Endodermal cell (in vitro differentiated cells): ENCODE measurements around the gene SORCS1. TPM values are rescaled to one million over a fixed set of nuclear protein-coding genes. Genes with fewer than 3 reads are reported as not detected.

Experiments used
- DNase-seq: peaks from one replicate; pipeline ENCODE4 v3.0.0-alpha.2; 2017
- H3K27ac ChIP-seq: 2 replicates; pipeline ENCODE4 v1.5.1; 2013; ENCODE audit warnings: mild to moderate bottlenecking, low read depth, low read length, moderate library complexity
- H3K27me3 ChIP-seq: 2 replicates; pipeline ENCODE4 v1.6.1; 2013; ENCODE audit warnings: mild to moderate bottlenecking, low read length, moderate library complexity; ENCODE audit not compliant: insufficient read depth, control insufficient read depth, poor library complexity, severe bottlenecking
- H3K36me3 ChIP-seq: 2 replicates; pipeline ENCODE4 v1.7.0; 2013; ENCODE audit warnings: mild to moderate bottlenecking, low read length, moderate library complexity; ENCODE audit not compliant: control insufficient read depth, insufficient read depth
- H3K4me1 ChIP-seq: one replicate; pipeline ENCODE4 v1.7.0; 2013; ENCODE audit warnings: low read length; ENCODE audit not compliant: control insufficient read depth, insufficient read depth
- H3K4me3 ChIP-seq: 2 replicates; pipeline ENCODE4 v1.5.1; 2013; ENCODE audit warnings: mild to moderate bottlenecking, low read length, moderate library complexity
- H3K9ac ChIP-seq: 2 replicates; pipeline ENCODE4 v1.6.1; 2013; ENCODE audit warnings: mild to moderate bottlenecking, low read length, moderate library complexity; ENCODE audit not compliant: poor library complexity, severe bottlenecking; ENCODE audit errors: extremely low read depth
- H3K9me3 ChIP-seq: 2 replicates; pipeline ENCODE4 v1.6.1; 2013; ENCODE audit warnings: mild to moderate bottlenecking, low read length, moderate library complexity; ENCODE audit not compliant: control insufficient read depth
- H3K27ac Mint-ChIP-seq: 2 replicates; pipeline ENCODE4 v1.8.0; 2020; ENCODE audit warnings: mixed read lengths
- H3K27me3 Mint-ChIP-seq: 2 replicates; pipeline ENCODE4 v1.8.0; 2021; ENCODE audit warnings: mild to moderate bottlenecking, mixed read lengths; ENCODE audit not compliant: insufficient read depth
- H3K36me3 Mint-ChIP-seq: 2 replicates; pipeline ENCODE4 v1.8.0; 2020; ENCODE audit warnings: low read depth, mixed read lengths
- H3K4me1 Mint-ChIP-seq: 2 replicates; pipeline ENCODE4 v1.8.0; 2020; ENCODE audit warnings: mixed read lengths
- H3K4me3 Mint-ChIP-seq: 2 replicates; pipeline ENCODE4 v1.8.0; 2020; ENCODE audit warnings: mild to moderate bottlenecking, moderate library complexity, mixed read lengths
- H3K9me3 Mint-ChIP-seq: 2 replicates; pipeline ENCODE4 v1.8.0; 2020; ENCODE audit warnings: mild to moderate bottlenecking, mixed read lengths
- CTCF ChIP-seq: fragments of 200-600 bp; sonication (generic); conservative IDR thresholded peaks from 2 replicates; pipeline ENCODE4 v1.5.0; 2021; ENCODE audit warnings: antibody characterized with exemption, mild to moderate bottlenecking
- WGBS, 2 experiments: methylation state at CpG; one replicate each; pipeline versions ENCODE4 v1.1.5 to v1.1.7; 2013; ENCODE audit warnings: missing lambda C conversion rate in 2 of 2, mixed read lengths in 1 of 2; ENCODE audit not compliant: insufficient coverage in 1 of 2, insufficient read length in 1 of 2; 5-methylcytosine and 5-hydroxymethylcytosine counted together
- total RNA-seq, 2 donors: library from RNA; stranded (reverse); fragmentation: NEBNext Ultra II Directional in 1 of 2; extraction: Animal tissue kit (Norgen Biotek cat#: 25700) in 1 of 2; gene quantifications; 2 replicates in 1 of 2; 3 replicates in 1 of 2; pipeline ENCODE4 v1.2.1, GENCODE V29; 2021

SORCS1 gene
- total RNA-seq, 2 donors from 2014 or later, result 57.4 to 79.6 TPM

GRCh38 chr10:107058331-107058730 lies 106.2 kb downstream of the SORCS1 start:
- Histone ChIP-seq H3K4me1 (peaks cover 21% of the 10 kb centered on the region), H3K4me3 (no peak overlapping the region), H3K9ac (no peak overlapping the region), H3K36me3 (no peaks in the 10 kb centered on the region), H3K27ac (no peak overlapping the region), H3K27me3 (no peaks in the 10 kb centered on the region), H3K9me3 (no peaks in the 10 kb centered on the region)
- H3K27ac Mint-ChIP-seq, result no peak overlapping the region
- H3K9me3 Mint-ChIP-seq, result no peaks in the 10 kb centered on the region
- H3K4me3 Mint-ChIP-seq, result no peak overlapping the region
- 100% methylated on average over 2 of the region's 2 CpGs; no CpG with 5 or more reads in 1 of the 2 experiments for WGBS, 2 experiments
- no peak for DNase-seq
- peaks cover 47% of the 10 kb centered on the region for H3K4me1 Mint-ChIP-seq
- H3K27me3 Mint-ChIP-seq, result no peaks in the 10 kb centered on the region
- no peak for TF ChIP-seq CTCF
- H3K36me3 Mint-ChIP-seq, result no peaks in the 10 kb centered on the region

- Mint-ChIP-seq H3K9me3 (no peaks in the 10 kb centered on the region), H3K4me3 (no peak overlapping the region), H3K27me3 (no peaks in the 10 kb centered on the region), H3K36me3 (no peaks in the 10 kb centered on the region), H3K27ac (no peak overlapping the region), H3K4me1 (peaks cover 42% of the 10 kb centered on the region)
- WGBS, 2 experiments, result 97 to 100% methylated on average over 2 of the region's 2 CpGs
- no peaks in the 10 kb centered on the region for H3K27me3 ChIP-seq
- peaks cover 21% of the 10 kb centered on the region for H3K4me1 ChIP-seq
- H3K9me3 ChIP-seq, result no peaks in the 10 kb centered on the region
- no peaks in the 10 kb centered on the region for H3K36me3 ChIP-seq
- no peak for TF ChIP-seq CTCF
- no peak for DNase-seq
- H3K4me3 ChIP-seq, result no peak overlapping the region
- H3K27ac ChIP-seq, result no peak overlapping the region
- no peak overlapping the region for H3K9ac ChIP-seq
These were observed 108.3 kb downstream of the SORCS1 start for GRCh38 chr10:107056182-107056581.

- Histone ChIP-seq H3K27me3 (no peaks in the 10 kb centered on the region), H3K9ac (no peak overlapping the region), H3K4me3 (no peak overlapping the region), H3K9me3 (no peaks in the 10 kb centered on the region), H3K36me3 (no peaks in the 10 kb centered on the region), H3K4me1 (peaks cover 17% of the 10 kb centered on the region), H3K27ac (no peak overlapping the region)
- 94 to 100% methylated on average over 3 of the region's 3 CpGs for WGBS, 2 experiments
- no peaks in the 10 kb centered on the region for H3K9me3 Mint-ChIP-seq
- H3K4me1 Mint-ChIP-seq, result peaks cover 38% of the 10 kb centered on the region
- DNase-seq, result no peak
- TF ChIP-seq CTCF, result no peak
- no peaks in the 10 kb centered on the region for H3K27me3 Mint-ChIP-seq
- no peak overlapping the region for H3K27ac Mint-ChIP-seq
- no peaks in the 10 kb centered on the region for H3K36me3 Mint-ChIP-seq
- no peak overlapping the region for H3K4me3 Mint-ChIP-seq
These were observed 109.9 kb downstream of the SORCS1 start for GRCh38 chr10:107054469-107055156.
